HepG2 (cell line): ENCODE measurements around the gene VMO1. TPM values are rescaled to one million over a fixed set of nuclear protein-coding genes. Genes with fewer than 3 reads are reported as not detected.
A peak's percentile ranks its signal among the peaks of the same experiment; 100 is the strongest.

ENCODE experiments used
- BCLAF1 ChIP-seq: fragments of 450-650 bp; IDR thresholded peaks from 2 replicates; pipeline ENCODE4 v1.6.1; 2017; ENCODE audit warnings: mild to moderate bottlenecking
- CBFB ChIP-seq: sonication (generic); formaldehyde crosslinking; IDR thresholded peaks from 2 replicates; pipeline ENCODE4 v1.4.0; 2020; ENCODE audit warnings: missing genetic modification reagents
- CREB3 ChIP-seq: sonication (generic); formaldehyde crosslinking; IDR thresholded peaks from 2 replicates; pipeline ENCODE4 v1.5.0; 2020; ENCODE audit warnings: missing genetic modification reagents
- DPF2 ChIP-seq: sonication (generic); formaldehyde crosslinking; IDR thresholded peaks from 2 replicates; pipeline ENCODE4 v1.4.0; 2020; ENCODE audit warnings: mild to moderate bottlenecking, low read depth, missing genetic modification reagents, borderline replicate concordance
- ELF4 ChIP-seq: sonication (generic); formaldehyde crosslinking; IDR thresholded peaks from 2 replicates; pipeline ENCODE4 v1.5.0; 2020; ENCODE audit warnings: missing genetic modification reagents, mild to moderate bottlenecking, moderate library complexity, borderline replicate concordance
- GLMP ChIP-seq: sonication (generic); formaldehyde crosslinking; IDR thresholded peaks from 2 replicates; pipeline ENCODE4 v1.9.0; 2021; ENCODE audit warnings: missing genetic modification reagents, mild to moderate bottlenecking, borderline replicate concordance
- GTF2F1 ChIP-seq: fragments of 150-350 bp; IDR thresholded peaks from 2 replicates; pipeline ENCODE4 v1.6.1; 2014; ENCODE audit warnings: low read length
- ISL2 ChIP-seq: sonication (generic); formaldehyde crosslinking; IDR thresholded peaks from 2 replicates; pipeline ENCODE4 v1.5.0; 2020; ENCODE audit warnings: missing genetic modification reagents
- NFE2L2 ChIP-seq: fragments of 150-350 bp; IDR thresholded peaks from 2 replicates; pipeline ENCODE4 v1.6.1; 2014; ENCODE audit warnings: low read length
- RAD21 ChIP-seq: fragments of 450-650 bp; formaldehyde crosslinking; IDR thresholded peaks from 2 replicates; pipeline ENCODE4 v1.5.0; 2020; ENCODE audit warnings: mild to moderate bottlenecking
- RORA ChIP-seq: sonication (generic); formaldehyde crosslinking; IDR thresholded peaks from 2 replicates; pipeline ENCODE4 v1.5.0; 2020; ENCODE audit warnings: mild to moderate bottlenecking, missing genetic modification reagents, moderate library complexity
- SIN3B ChIP-seq: fragments of 150-350 bp; IDR thresholded peaks from 2 replicates; pipeline ENCODE4 v1.6.1; 2014; ENCODE audit warnings: low read length
- SNRNP70 ChIP-seq: fragments of 200-400 bp; formaldehyde crosslinking; IDR thresholded peaks from 2 replicates; pipeline ENCODE4 v1.6.1; 2017; ENCODE audit warnings: mild to moderate bottlenecking, low read depth, low read length, moderate library complexity
- ZBTB33 ChIP-seq: sonication (generic); formaldehyde crosslinking; IDR thresholded peaks from 2 replicates; pipeline ENCODE4 v1.4.0; 2020; ENCODE audit warnings: missing genetic modification reagents
- ZBTB34 ChIP-seq: sonication (generic); formaldehyde crosslinking; IDR thresholded peaks from 2 replicates; pipeline ENCODE4 v1.8.0; 2022; ENCODE audit warnings: mild to moderate bottlenecking, missing genetic modification reagents
- ZFAT ChIP-seq: sonication (generic); formaldehyde crosslinking; conservative IDR thresholded peaks from 2 replicates; pipeline ENCODE4 v1.8.1; 2023; ENCODE audit warnings: missing genetic modification reagents, inconsistent platforms
- ZNF230 ChIP-seq: sonication (generic); formaldehyde crosslinking; IDR thresholded peaks from 2 replicates; pipeline ENCODE4 v1.4.0; 2020; ENCODE audit warnings: mild to moderate bottlenecking, missing genetic modification reagents
- ZNF414 ChIP-seq: sonication (generic); formaldehyde crosslinking; IDR thresholded peaks from 2 replicates; pipeline ENCODE4 v1.5.0; 2020; ENCODE audit warnings: missing genetic modification reagents
- ZNF496 ChIP-seq: sonication (generic); formaldehyde crosslinking; IDR thresholded peaks from 2 replicates; pipeline ENCODE4 v1.8.1; 2023; ENCODE audit warnings: mild to moderate bottlenecking, moderate library complexity, missing genetic modification reagents; ENCODE audit not compliant: insufficient replicate concordance
- ZNF652 ChIP-seq: IDR thresholded peaks from 2 replicates; pipeline ENCODE4 v1.6.1; 2016; ENCODE audit warnings: low read depth, borderline replicate concordance
- ZSCAN29 ChIP-seq: sonication (generic); formaldehyde crosslinking; conservative IDR thresholded peaks from 2 replicates; pipeline ENCODE4 v1.4.0; 2020; ENCODE audit warnings: mild to moderate bottlenecking, missing genetic modification reagents
- polyA plus RNA-seq, 8 experiments: library from polyadenylated mRNA; depleted of rRNA in 3 of 8; stranded (reverse) in 7 of 8; unstranded in 1 of 8; fragments of >200 nt; fragmentation: Illumina TruSeq in 4 of 8; extraction: Trizol in 4 of 8; gene quantifications; 2 replicates each; pipeline versions ENCODE4 v1.2.1 to v1.2.3, GENCODE V29; 2011 to 2016; ENCODE audit warnings: low read depth in 4 of 8, missing spikeins in 1 of 8, mixed read lengths in 1 of 8; ENCODE audit not compliant: insufficient read depth in 1 of 8
- total RNA-seq, 5 experiments: library from RNA; depleted of rRNA; stranded (reverse); fragments of >200 nt; fragmentation: Illumina TruSeq; extraction: Trizol; gene quantifications; 2 replicates each; pipeline ENCODE4 v1.2.3, GENCODE V29; 2016; ENCODE audit warnings: low read depth in 1 of 5

VMO1 gene
- total and polyA plus RNA-seq, 2 of the 13 experiments (the other 11 are each of a cell fraction or from before 2014, with no cell fraction given): not detected

GRCh38 chr17:4771519-4772234 lies 14.5 kb downstream of the VMO1 start, which contains the start of gene TM4SF5 (continued):
- TF ChIP-seq RORA (no peak), RAD21 (CRISPR knock-in tag) (no peak), ZNF414 (CRISPR knock-in tag) (no peak), ZNF230 (CRISPR knock-in tag) (peak; percentile 45; the same call in 1 of the 2 replicates), SNRNP70 (no peak), ZFAT (CRISPR knock-in tag) (no peak), ZSCAN29 (CRISPR knock-in tag) (no peak), CBFB (CRISPR knock-in tag) (no peak), GTF2F1 (no peak), ZNF652 (CRISPR knock-in tag) (peak; percentile 28; the same call in 1 of the 2 replicates), ISL2 (CRISPR knock-in tag) (no peak; the same call in none of the 2 replicates), ZNF496 (CRISPR knock-in tag) (no peak), GLMP (CRISPR knock-in tag) (no peak), ZBTB34 (CRISPR knock-in tag) (peak; percentile 81; the same call in 1 of the 2 replicates), SIN3B (no peak; the same call in 1 of the 2 replicates), ELF4 (CRISPR knock-in tag) (no peak), NFE2L2 (no peak), BCLAF1 (no peak), CREB3 (CRISPR knock-in tag) (peak; percentile 80; the same call in 1 of the 2 replicates), DPF2 (0 out of 2 replicates have a peak, but pooled peaks have one; percentile 48), ZBTB33 (CRISPR knock-in tag) (peak; percentile 49; the same call in 1 of the 2 replicates)
